ENCODE data around the gene NDST1.

DNA sequence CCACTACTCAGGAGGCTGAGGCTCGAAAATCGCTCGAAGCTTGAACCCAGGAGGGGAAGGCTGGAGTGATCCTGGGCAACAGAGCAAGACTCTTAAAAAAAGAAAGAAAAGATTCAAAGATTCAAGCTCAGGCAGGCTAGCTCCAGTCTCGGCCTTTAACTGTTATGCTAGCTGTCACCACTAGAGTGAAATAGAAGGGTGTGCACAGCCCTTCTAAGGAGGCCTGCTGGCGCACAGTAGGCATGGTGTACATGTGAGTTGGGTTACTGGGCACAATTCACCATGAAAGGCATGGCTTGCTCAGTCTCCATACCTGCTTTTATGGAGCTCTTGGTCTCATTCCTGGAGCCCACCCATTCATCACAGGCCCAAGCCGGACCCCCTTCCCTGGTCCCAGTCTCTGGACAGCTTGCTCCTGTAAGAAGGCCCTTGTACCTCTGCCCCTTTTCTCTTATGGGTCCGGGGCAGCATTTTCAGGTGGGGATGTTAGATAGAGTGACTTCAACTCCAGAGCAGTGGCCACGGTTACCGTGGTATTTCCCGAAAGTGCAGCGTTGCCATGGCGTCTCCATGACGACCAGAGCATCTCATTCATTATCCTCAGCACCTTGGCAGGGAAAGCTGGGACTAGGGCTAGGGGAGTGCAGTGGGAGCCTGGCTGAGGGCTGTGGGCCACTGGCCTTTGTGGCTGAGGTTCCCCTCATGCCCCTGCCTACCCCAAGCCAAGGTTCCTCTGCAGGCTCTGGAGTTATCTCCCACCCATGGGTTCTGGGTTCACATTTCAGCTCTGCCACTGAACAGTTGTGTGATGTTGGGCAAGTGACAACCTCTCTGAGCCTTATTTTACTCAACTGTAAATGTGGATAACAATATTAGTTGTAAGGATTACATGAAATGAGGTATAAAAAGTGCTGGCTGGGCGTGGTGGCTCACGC is 5.7 kb downstream of the NDST1 start:
- TF ChIP-seq EZH2 (IDR thresholded peaks at IDR 0.05; ENCODE audit: insufficient read depth, poor library complexity, severe bottlenecking) (no peak), EZH2phosphoT487 (IDR thresholded peaks at IDR 0.05; ENCODE audit: insufficient read depth, low read depth) (no peak)

All from GM23248 (cell line).